SK-N-SH (cell line): ENCODE measurements around the gene RRP8. TPM values are rescaled to one million over a fixed set of nuclear protein-coding genes. Genes with fewer than 3 reads are reported as not detected.

Experiments used
- CTCF ChIA-PET: fragments of 300-600, 350-600 bp; formaldehyde crosslinking; extraction: SDS; loops from one replicate; lab custom pipeline; 2021; lab: Yijun Ruan, JAX
- POLR2A ChIA-PET: fragments of 350-600 bp; sonication (Branson Sonifier 250); formaldehyde crosslinking; extraction: SDS; loops from one replicate; lab custom pipeline; 2020; ENCODE audit warnings: antibody characterized with exemption, inconsistent platforms; lab: Yijun Ruan, JAX
- DNase-seq: peaks from one replicate; pipeline ENCODE4 v3.0.0; 2012
- H2AFZ ChIP-seq: fragments of 200-600 bp; sonication (generic); 2 replicates; pipeline ENCODE4 v1.8.1; 2016; ENCODE audit warnings: antibody characterized with exemption, mild to moderate bottlenecking, low read depth
- H3F3A ChIP-seq: fragments of 200-600 bp; sonication (generic); replicated peaks from 2 replicates; pipeline ENCODE3; 2016; ENCODE audit warnings: antibody characterized with exemption, mild to moderate bottlenecking; ENCODE audit not compliant: insufficient read depth
- H3K27ac ChIP-seq, 2 experiments: fragments of 200-500 bp in 1 of 2; fragments of 200-600 bp in 1 of 2; sonication (Bioruptor generic) in 1 of 2; sonication (generic), shearing (Covaris generic) in 1 of 2; 2 replicates each; pipeline versions ENCODE4 v1.5.1 to v1.6.1; 2014 to 2016; ENCODE audit warnings: low read depth in 2 of 2, inconsistent platforms in 1 of 2, low read length in 1 of 2, mild to moderate bottlenecking in 1 of 2, mixed read lengths in 1 of 2
- H3K27me3 ChIP-seq: fragments of 200-600 bp; sonication (generic), shearing (Covaris generic); 2 replicates; pipeline ENCODE4 v1.6.1; 2016; ENCODE audit warnings: mixed run types; ENCODE audit not compliant: insufficient read depth
- H3K36me3 ChIP-seq, 2 experiments: fragments of 200-500 bp in 1 of 2; fragments of 200-600 bp in 1 of 2; sonication (Bioruptor generic) in 1 of 2; sonication (generic) in 1 of 2; replicated peaks in 1 of 2; 2 replicates each; pipeline versions ENCODE3 to v1.5.1; 2014 to 2016; ENCODE audit warnings: low read length in 1 of 2, mild to moderate bottlenecking in 1 of 2; ENCODE audit not compliant: insufficient read depth in 2 of 2, control insufficient read depth in 1 of 2
- H3K4me1 ChIP-seq, 2 experiments: fragments of 200-500 bp in 1 of 2; fragments of 200-600 bp in 1 of 2; sonication (Bioruptor generic) in 1 of 2; sonication (generic), shearing (Covaris generic) in 1 of 2; 2 replicates each; pipeline versions ENCODE4 v1.5.1 to v1.6.1; 2014 to 2016; ENCODE audit warnings: low read depth in 1 of 2, low read length in 1 of 2, mixed run types in 1 of 2; ENCODE audit not compliant: insufficient read depth in 2 of 2, control insufficient read depth in 1 of 2
- H3K4me2 ChIP-seq: fragments of 200-600 bp; sonication (generic), shearing (Covaris generic); 2 replicates; pipeline ENCODE4 v1.6.1; 2017; ENCODE audit warnings: mixed run types
- H3K4me3 ChIP-seq, 2 experiments: fragments of 200-500 bp in 1 of 2; fragments of 200-600 bp in 1 of 2; sonication (Bioruptor generic) in 1 of 2; sonication (generic), shearing (Covaris generic) in 1 of 2; 2 replicates each; pipeline versions ENCODE4 v1.5.1 to v1.8.1; 2014 to 2016; ENCODE audit warnings: low read depth in 2 of 2, inconsistent platforms in 1 of 2, low read length in 1 of 2, mild to moderate bottlenecking in 1 of 2, mixed read lengths in 1 of 2, moderate library complexity in 1 of 2
- H3K79me2 ChIP-seq: fragments of 200-600 bp; sonication (generic); 2 replicates; pipeline ENCODE4 v1.8.1; 2017; ENCODE audit warnings: mild to moderate bottlenecking; ENCODE audit not compliant: insufficient read depth
- H3K9ac ChIP-seq: fragments of 200-600 bp; sonication (generic); 2 replicates; pipeline ENCODE4 v1.6.1; 2017; ENCODE audit warnings: mixed run types
- H3K9me2 ChIP-seq: fragments of 200-600 bp; sonication (generic); 2 replicates; pipeline ENCODE4 v1.6.1; 2017; ENCODE audit warnings: mixed run types
- H3K9me3 ChIP-seq: fragments of 200-600 bp; sonication (generic); 2 replicates; pipeline ENCODE4 v1.6.1; 2017; ENCODE audit warnings: mixed run types, mild to moderate bottlenecking, moderate library complexity
- H4K20me1 ChIP-seq: fragments of 200-600 bp; sonication (generic); 2 replicates; pipeline ENCODE4 v1.6.1; 2017; ENCODE audit warnings: mild to moderate bottlenecking, mixed run types; ENCODE audit not compliant: insufficient read depth
- CHD2 ChIP-seq: fragments of 150-350 bp; IDR thresholded peaks from 2 replicates; pipeline ENCODE4 v1.6.1; 2018; ENCODE audit warnings: low read length; ENCODE audit not compliant: partially characterized antibody
- CTCF ChIP-seq: fragments of 200-600 bp; sonication (generic); IDR thresholded peaks from 2 replicates; pipeline ENCODE4 v1.6.1; 2017; ENCODE audit warnings: antibody characterized with exemption, mild to moderate bottlenecking, moderate library complexity
- ELF1 ChIP-seq: IDR thresholded peaks from 2 replicates; pipeline ENCODE4 v1.4.0; 2012
- EP300 ChIP-seq, 2 experiments: IDR thresholded peaks; 2 replicates each; pipeline versions ENCODE4 v1.4.0 to v1.6.1; 2012; ENCODE audit warnings: borderline replicate concordance in 1 of 2, low read depth in 1 of 2, low read length in 1 of 2
- FOXM1 ChIP-seq: IDR thresholded peaks from 2 replicates; pipeline ENCODE4 v1.4.0; 2012; ENCODE audit warnings: low read depth, mild to moderate bottlenecking
- GABPA ChIP-seq: IDR thresholded peaks from 2 replicates; pipeline ENCODE4 v1.4.0; 2012; ENCODE audit warnings: low read depth, mild to moderate bottlenecking
- GATA2 ChIP-seq: sonication (generic); formaldehyde crosslinking; IDR thresholded peaks from 2 replicates; pipeline ENCODE4 v1.5.0; 2020; ENCODE audit warnings: mild to moderate bottlenecking, missing genetic modification reagents
- IRF3 ChIP-seq: fragments of 150-350 bp; IDR thresholded peaks from 2 replicates; pipeline ENCODE4 v1.6.1; 2016; ENCODE audit warnings: mild to moderate bottlenecking, low read depth, low read length
- MAX ChIP-seq: IDR thresholded peaks from 2 replicates; pipeline ENCODE4 v1.4.0; 2012; ENCODE audit warnings: low read depth
- MEF2A ChIP-seq: IDR thresholded peaks from 2 replicates; pipeline ENCODE4 v1.4.0; 2012; ENCODE audit warnings: low read depth, borderline replicate concordance
- NRF1 ChIP-seq: IDR thresholded peaks from 2 replicates; pipeline ENCODE4 v1.6.1; 2012; ENCODE audit warnings: low read depth, mild to moderate bottlenecking, low read length
- PBX3 ChIP-seq: IDR thresholded peaks from 2 replicates; pipeline ENCODE4; 2012
- POLR2AphosphoS5 ChIP-seq: IDR thresholded peaks from 2 replicates; pipeline ENCODE4 v1.6.1; 2012; ENCODE audit warnings: low read depth, low read length
- RAD21 ChIP-seq: IDR thresholded peaks from 2 replicates; pipeline ENCODE4 v1.6.1; 2012; ENCODE audit warnings: mild to moderate bottlenecking, low read length
- RFX5 ChIP-seq: IDR thresholded peaks from 2 replicates; pipeline ENCODE4 v1.6.1; 2012; ENCODE audit warnings: mild to moderate bottlenecking, improper control_type of control experiment, low read length
- SIN3A ChIP-seq: IDR thresholded peaks from 2 replicates; pipeline ENCODE4 v1.6.1; 2012; ENCODE audit warnings: low read depth, mild to moderate bottlenecking, low read length, moderate library complexity, borderline replicate concordance
- SMC3 ChIP-seq: IDR thresholded peaks from 2 replicates; pipeline ENCODE4 v1.6.1; 2012; ENCODE audit warnings: low read depth, low read length, improper control_type of control experiment
- TAF1 ChIP-seq: IDR thresholded peaks from 2 replicates; pipeline ENCODE4 v1.6.1; 2012; ENCODE audit warnings: low read depth, mild to moderate bottlenecking, low read length, moderate library complexity, borderline replicate concordance
- TCF12 ChIP-seq: IDR thresholded peaks from 2 replicates; pipeline ENCODE4 v1.4.0; 2012
- TEAD4 ChIP-seq: IDR thresholded peaks from 2 replicates; pipeline ENCODE4 v1.4.0; 2012; ENCODE audit warnings: mild to moderate bottlenecking, borderline replicate concordance; ENCODE audit not compliant: insufficient read depth
- USF1 ChIP-seq: IDR thresholded peaks from 2 replicates; pipeline ENCODE4 v1.4.0; 2012; ENCODE audit warnings: low read depth, borderline replicate concordance
- YY1 ChIP-seq: IDR thresholded peaks from 2 replicates; pipeline ENCODE4 v1.4.0; 2012; ENCODE audit warnings: low read depth, mild to moderate bottlenecking
- ZBTB33 ChIP-seq: IDR thresholded peaks from 2 replicates; pipeline ENCODE4 v1.4.0; 2012; ENCODE audit warnings: low read depth, borderline replicate concordance
- WGBS: methylation state at CpG from one replicate; pipeline ENCODE4 v1.1.6; 2017; ENCODE audit warnings: low lambda C conversion rate; 5-methylcytosine and 5-hydroxymethylcytosine counted together
- polyA plus RNA-seq, 3 experiments: library from polyadenylated mRNA; depleted of rRNA; stranded (reverse); fragments of >200 nt; gene quantifications; 2 replicates each; pipeline ENCODE4 v1.2.3, GENCODE V29; 2012

Gene RRP8
- polyA plus RNA-seq (2012; rRNA removed) = 7.8 and 8.6 TPM in 2 replicates
- 8.1 and 9.8 TPM in 2 replicates for polyA plus RNA-seq (2012; cell fraction: cytosol; rRNA removed)
- 16.9 and 18.8 TPM in 2 replicates for polyA plus RNA-seq (2012; cell fraction: nucleus; rRNA removed)

GRCh38 chr11:6603287-6604080 is at the start of gene RRP8, which contains the start of gene ILK:
TSS of gene RRP8 (minus strand) at chr11:6603616. CDS start at chr11:6603502, 114 bp downstream.
TSS of gene ILK (plus strand) at chr11:6603774. CDS start at chr11:6604272, 498 bp downstream.
- Histone ChIP-seq H3K9ac (peak within 1 kb of the TSS; percentile 92), H3K36me3 (peaks cover 24 to 44% of the 10 kb centered on the region in 2 experiments), H3K9me3 (no peaks in the 10 kb centered on the region), H3K4me1 (peaks cover 26 to 40% of the 10 kb centered on the region in 2 experiments), H3K27ac (peak within 1 kb of the TSS; percentile 79 to 91), H3K9me2 (no peaks in the 10 kb centered on the region), H2AFZ (peak within 1 kb of the TSS; percentile 75), H3K4me2 (peak within 1 kb of the TSS; percentile 86), H3K27me3 (no peaks in the 10 kb centered on the region), H3F3A (peaks cover 34% of the 10 kb centered on the region), H3K4me3 (peak within 1 kb of the TSS; percentile 67 to 95), H3K79me2 (peaks cover 95% of the 10 kb centered on the region), H4K20me1 (no peaks in the 10 kb centered on the region; the same call in 1 of the 2 replicates)
- DNase-seq = peak; percentile 96
- POLR2A ChIA-PET = interaction anchor here (1.0 to 3.0 kb wide), 4 partner anchors 9 to 80 kb away, joined by 3 to 15 read pairs (median 6); partner anchors contain the start of genes MRPL17, TAF10 and TPP1
- CTCF ChIA-PET = interaction anchor here (0.6 to 2.2 kb wide), 10 partner anchors 9 to 224 kb away, joined by 3 to 13 read pairs (median 6); partner anchors contain the start of genes MRPL17 and TAF10
- whole genome bisulfite sequencing = 1% methylated on average over 33 of the region's 72 CpGs
- TF ChIP-seq GATA2 (CRISPR knock-in tag) (no peak), YY1 (no peak; the same call in 1 of the 2 replicates), EP300 (IDR thresholded peaks at IDR 0.05; ENCODE audit: borderline replicate concordance in 1 of 2, low read depth in 1 of 2, low read length in 1 of 2) (peak; percentile 8 to 35; a peak in 2 of 4 replicates), PBX3 (peak; percentile 70), RAD21 (peak; percentile 5; the same call in 1 of the 2 replicates), ZBTB33 (peak; percentile 84; the same call in 1 of the 2 replicates), TEAD4 (no peak), POLR2AphosphoS5 (peak; percentile 77), RFX5 (peak; percentile 75; the same call in 1 of the 2 replicates), GABPA (peak; percentile 76), MEF2A (no peak), TAF1 (peak; percentile 89), SMC3 (no peak; the same call in none of the 2 replicates), NRF1 (peak; percentile 26; the same call in 1 of the 2 replicates), FOXM1 (no peak), TCF12 (peak; percentile 39; the same call in 1 of the 2 replicates), CTCF (no peak; the same call in 1 of the 2 replicates), IRF3 (no peak), USF1 (no peak; the same call in 1 of the 2 replicates), ELF1 (peak; percentile 91), MAX (peak; percentile 97), CHD2 (peak; percentile 77), SIN3A (peak; percentile 99)
